Superior temporal gyrus (tissue), 1 donor: ENCODE data around the gene MIF4GD.
A peak's percentile ranks its signal among the peaks of the same experiment; 100 is the strongest.
"Not testable (repeated sequence)": the region's sequence is repeated elsewhere in the genome, so short reads cannot be mapped to it uniquely, and the experiment has no call there.

Experiments
- DNase-seq: peaks from one replicate; pipeline ENCODE4 v3.0.0-alpha.2; 2016; ENCODE audit errors: extremely low spot score

MIF4GD gene

GRCh38 chr17:75288359-75288758, 17.3 kb upstream of the MIF4GD start:
- no peak for DNase-seq

GRCh38 chr17:75287221-75287620, 16.2 kb upstream of the MIF4GD start:
- no peak for DNase-seq

GRCh38 chr17:75285123-75285522, 14.1 kb upstream of the MIF4GD start:
- DNase-seq, result no peak

GRCh38 chr17:75280189-75280588, 9.2 kb upstream of the MIF4GD start:
- not testable (repeated sequence) for DNase-seq

GRCh38 chr17:75277664-75278071, 6.6 kb upstream of the MIF4GD start:
- DNase-seq, result no peak

- no peak for DNase-seq
Observed at GRCh38 chr17:75273977-75274708, 3.1 kb upstream of the MIF4GD start.

- DNase-seq, result peak; percentile 47
Observed at GRCh38 chr17:75272848-75273184, 1.8 kb upstream of the MIF4GD start.

GRCh38 chr17:75271955-75272847, 1.2 kb upstream of the MIF4GD start:
- no peak for DNase-seq

- peak; percentile 75 for DNase-seq
Observed at GRCh38 chr17:75271233-75271954, 363 bp upstream of the MIF4GD start.

GRCh38 chr17:75270218-75270965, 639 bp downstream of the MIF4GD start:
- DNase-seq, result peak; percentile 32

- no peak for DNase-seq
Observed at GRCh38 chr17:75269844-75270217, 1.2 kb downstream of the MIF4GD start.

GRCh38 chr17:75267411-75268232, 3.4 kb downstream of the MIF4GD start:
- DNase-seq, result no peak

GRCh38 chr17:75267153-75267410, 3.9 kb downstream of the MIF4GD start:
- no peak for DNase-seq

GRCh38 chr17:75266316-75267152, 4.5 kb downstream of the MIF4GD start:
- DNase-seq, result no peak

GRCh38 chr17:75265614-75266315, 5.3 kb downstream of the MIF4GD start:
- no peak for DNase-seq

- DNase-seq, result no peak
Observed at GRCh38 chr17:75263055-75263454, 8.0 kb downstream of the MIF4GD start.

GRCh38 chr17:75262112-75262606, 8.9 kb downstream of the MIF4GD start:
- DNase-seq, result no peak

- peak; percentile 95 for DNase-seq
Observed at GRCh38 chr17:75261336-75262111, 9.5 kb downstream of the MIF4GD start, which contains the start of the genes GGA3 and MRPS7. GGA3 (minus strand) TSS chr17:75261606; CDS start chr17:75261587, 19 bp downstream. MRPS7 (plus strand) TSS chr17:75261879; CDS start chr17:75261901, 22 bp downstream.
